Measurements from ENCODE around the gene DHX58.
A peak's percentile ranks its signal among the peaks of the same experiment; 100 is the strongest.

DHX58 gene

GRCh38 chr17:42087736-42088705, 24.5 kb downstream of the DHX58 start:
- peak in 31 of 58 donors; percentile 8 to 70 (median 24) for DNase-seq

GRCh38 chr17:42087042-42087701, 25.3 kb downstream of the DHX58 start:
- no peak for DNase-seq

GRCh38 chr17:42081516-42082129, 30.9 kb downstream of the DHX58 start:
- DNase-seq = no peak

- DNase-seq = no peak
These were observed 33.0 kb downstream of the DHX58 start for GRCh38 chr17:42079541-42079940.

GRCh38 chr17:42078396-42079043, 34.0 kb downstream of the DHX58 start:
- DNase-seq = no peak

GRCh38 chr17:42077755-42078154, 34.8 kb downstream of the DHX58 start:
- DNase-seq = no peak

- no peak for DNase-seq
These were observed 35.5 kb downstream of the DHX58 start for GRCh38 chr17:42076797-42077559.

- DNase-seq = no peak
These were observed 36.7 kb downstream of the DHX58 start for GRCh38 chr17:42075789-42076188.

- DNase-seq = no peak
These were observed 40.0 kb downstream of the DHX58 start for GRCh38 chr17:42072323-42073187.

GRCh38 chr17:42071810-42072209, 40.7 kb downstream of the DHX58 start:
- no peak for DNase-seq

GRCh38 chr17:42068979-42069378, 43.5 kb downstream of the DHX58 start:
- DNase-seq = no peak

GRCh38 chr17:42067371-42068091, 45.0 kb downstream of the DHX58 start:
- peak in 34 of 58 donors; percentile 2 to 66 (median 18) for DNase-seq

- DNase-seq = no peak
These were observed 47.3 kb downstream of the DHX58 start for GRCh38 chr17:42065201-42065600.

- no peak for DNase-seq
These were observed 49.8 kb downstream of the DHX58 start for GRCh38 chr17:42062681-42063080.

- no peak for DNase-seq
These were observed 50.6 kb downstream of the DHX58 start for GRCh38 chr17:42061646-42062487.

- no peak for DNase-seq
These were observed 52.3 kb downstream of the DHX58 start for GRCh38 chr17:42060231-42060630.

GRCh38 chr17:42059815-42060214, 52.7 kb downstream of the DHX58 start:
- no peak for DNase-seq

- no peak for DNase-seq
These were observed 54.5 kb downstream of the DHX58 start for GRCh38 chr17:42058063-42058462.
